OCI-M2 (cell line): ENCODE measurements around the gene MYO3A.
A peak's percentile ranks its signal among the peaks of the same experiment; 100 is the strongest.
"Not testable (repeated sequence)": the region's sequence is repeated elsewhere in the genome, so short reads cannot be mapped to it uniquely, and the experiment has no call there.

Experiments used
- DNase-seq: peaks from one replicate; lab custom pipeline; 2025; ENCODE audit not compliant: unreplicated experiment; lab: John Stamatoyannopoulos, UW

Gene MYO3A

GRCh38 chr10:26067680-26068079 is 133.7 kb downstream of the MYO3A start:
- no peak for DNase-seq

- DNase-seq = not testable (repeated sequence)
These were observed 146.9 kb downstream of the MYO3A start for GRCh38 chr10:26080971-26081370.

GRCh38 chr10:26081459-26081858 is 147.4 kb downstream of the MYO3A start:
- no peak for DNase-seq

GRCh38 chr10:26085549-26085948 is 151.5 kb downstream of the MYO3A start:
- DNase-seq = no peak

GRCh38 chr10:26087666-26088065 is 153.6 kb downstream of the MYO3A start:
- DNase-seq = no peak

- no peak for DNase-seq
These were observed 156.0 kb downstream of the MYO3A start for GRCh38 chr10:26090026-26090425.

- DNase-seq = no peak
These were observed 156.7 kb downstream of the MYO3A start for GRCh38 chr10:26090762-26091161.

- DNase-seq = no peak
These were observed 159.2 kb downstream of the MYO3A start for GRCh38 chr10:26093229-26093628.

GRCh38 chr10:26095781-26096180 is 161.8 kb downstream of the MYO3A start:
- DNase-seq = no peak

- not testable (repeated sequence) for DNase-seq
These were observed 163.5 kb downstream of the MYO3A start for GRCh38 chr10:26097549-26097948.

GRCh38 chr10:26112532-26112931 is 178.5 kb downstream of the MYO3A start:
- no peak for DNase-seq

GRCh38 chr10:26138613-26139012 is 204.6 kb downstream of the MYO3A start:
- no peak for DNase-seq

GRCh38 chr10:26156019-26156418 is 222.0 kb downstream of the MYO3A start:
- DNase-seq = no peak

GRCh38 chr10:26157734-26158133 is 223.7 kb downstream of the MYO3A start:
- DNase-seq = no peak

GRCh38 chr10:26169466-26169865 is 235.4 kb downstream of the MYO3A start:
- DNase-seq = no peak

GRCh38 chr10:26172131-26172530 is 238.1 kb downstream of the MYO3A start:
- no peak for DNase-seq

- peak; percentile 64 for DNase-seq
These were observed 239.8 kb downstream of the MYO3A start for GRCh38 chr10:26173837-26174236.

GRCh38 chr10:26177341-26177740 is 243.3 kb downstream of the MYO3A start:
- no peak for DNase-seq

GRCh38 chr10:26194275-26194674 is 260.2 kb downstream of the MYO3A start:
- no peak for DNase-seq

GRCh38 chr10:26197248-26197647 is 263.2 kb downstream of the MYO3A start:
- no peak for DNase-seq

- no peak for DNase-seq
These were observed 264.1 kb downstream of the MYO3A start for GRCh38 chr10:26198119-26198518.

GRCh38 chr10:26199841-26200240 is 265.8 kb downstream of the MYO3A start:
- DNase-seq = no peak

GRCh38 chr10:26205223-26205622 is 271.2 kb downstream of the MYO3A start:
- no peak for DNase-seq
